Liver (tissue), 9 donors: ENCODE data around the gene NSUN4. TPM values are rescaled to one million over a fixed set of nuclear protein-coding genes. Genes with fewer than 3 reads are reported as not detected.

Experiments used
- DNase-seq: peaks from one replicate; pipeline ENCODE4 v3.0.0-alpha.2; 2017; ENCODE audit warnings: low spot score
- H3K27ac ChIP-seq, 2 donors: one replicate each; pipeline ENCODE4 v1.7.0; 2013; ENCODE audit warnings: inconsistent platforms in 2 of 2, low read length in 2 of 2, control low read depth in 1 of 2, low read depth in 1 of 2, mild to moderate bottlenecking in 1 of 2
- H3K27me3 ChIP-seq, 4 donors: one replicate each; pipeline versions ENCODE4 v1.6.1 to v1.7.0; 2013; ENCODE audit warnings: low read length in 3 of 4, inconsistent platforms in 1 of 4, mild to moderate bottlenecking in 1 of 4, moderate library complexity in 1 of 4; ENCODE audit not compliant: control insufficient read depth in 4 of 4, insufficient read depth in 4 of 4
- H3K36me3 ChIP-seq, 4 donors: one replicate each; pipeline versions ENCODE4 v1.6.1 to v1.7.0; 2013; ENCODE audit warnings: low read length in 3 of 4, mild to moderate bottlenecking in 3 of 4, low read depth in 1 of 4, moderate library complexity in 1 of 4; ENCODE audit not compliant: control insufficient read depth in 4 of 4, insufficient read depth in 3 of 4
- H3K4me1 ChIP-seq, 4 donors: one replicate each; pipeline versions ENCODE4 v1.6.1 to v1.7.0; 2013; ENCODE audit warnings: low read length in 3 of 4, mild to moderate bottlenecking in 3 of 4, moderate library complexity in 1 of 4; ENCODE audit not compliant: control insufficient read depth in 4 of 4, insufficient read depth in 4 of 4
- H3K4me3 ChIP-seq, 3 donors: one replicate each; pipeline versions ENCODE4 v1.6.1 to v1.7.0; 2013; ENCODE audit warnings: low read length in 3 of 3, control low read depth in 1 of 3, low read depth in 1 of 3, mild to moderate bottlenecking in 1 of 3
- H3K9ac ChIP-seq, 2 donors: one replicate each; pipeline ENCODE4 v1.7.0; 2013; ENCODE audit warnings: low read length in 2 of 2, mild to moderate bottlenecking in 2 of 2, moderate library complexity in 2 of 2, control low read depth in 1 of 2, low read depth in 1 of 2
- H3K9me3 ChIP-seq, 4 donors: one replicate each; pipeline versions ENCODE4 v1.6.1 to v1.7.0; 2013; ENCODE audit warnings: low read length in 3 of 4; ENCODE audit not compliant: control insufficient read depth in 4 of 4
- FOXA1 ChIP-seq: IDR thresholded peaks from 2 replicates; pipeline ENCODE4 v1.6.1; 2016; ENCODE audit warnings: antibody characterized with exemption
- FOXA2 ChIP-seq: IDR thresholded peaks from 2 replicates; pipeline ENCODE4 v1.6.1; 2016; ENCODE audit warnings: antibody characterized with exemption
- HNF4A ChIP-seq, 2 donors: conservative IDR thresholded peaks; 2 replicates each; pipeline ENCODE4 v1.6.1; 2016; ENCODE audit warnings: antibody characterized with exemption in 2 of 2, mild to moderate bottlenecking in 2 of 2
- NR2F2 ChIP-seq: IDR thresholded peaks from 2 replicates; pipeline ENCODE4 v1.6.1; 2016; ENCODE audit warnings: antibody characterized with exemption
- TAF1 ChIP-seq: conservative IDR thresholded peaks from 2 replicates; pipeline ENCODE4 v1.6.1; 2016; ENCODE audit warnings: antibody characterized with exemption, mild to moderate bottlenecking
- WGBS: extraction: QIAGEN DNeasy Blood & Tissue Kit; methylation state at CpG from one replicate; pipeline ENCODE4 v1.1.7; 2013; 5-methylcytosine and 5-hydroxymethylcytosine counted together
- polyA plus RNA-seq, 2 donors: library from polyadenylated mRNA; stranded (reverse) in 1 of 2; unstranded in 1 of 2; fragments of 200-250 nt in 1 of 2; fragments of >200 nt in 1 of 2; fragmentation: Nextera tagmentation in 1 of 2; extraction: Ambion mirVana in 1 of 2; gene quantifications; one replicate each; pipeline versions ENCODE4 v1.2.1 to v1.2.3, GENCODE V29; 2013 to 2015
- total RNA-seq, 2 donors: library from RNA; depleted of rRNA; stranded (reverse); fragments of >200 nt; gene quantifications; one replicate each; pipeline ENCODE4 v1.2.3, GENCODE V29; 2014
- TF ChIP-seq, protein P1 (sequence below): IDR thresholded peaks from 2 replicates; pipeline ENCODE4 v1.6.1; 2016; ENCODE audit warnings: antibody characterized with exemption, mild to moderate bottlenecking
- TF ChIP-seq, protein P2 (sequence below): IDR thresholded peaks from 2 replicates; pipeline ENCODE4 v1.6.1; 2016; ENCODE audit warnings: antibody characterized with exemption
- TF ChIP-seq, protein P3 (sequence below): IDR thresholded peaks from 2 replicates; pipeline ENCODE4 v1.6.1; 2016; ENCODE audit warnings: antibody characterized with exemption
- donor health status: healthy.
- donor health status: healthy.
- donor health status: healthy.
- donor health status: healthy.
- donor health status: healthy.

NSUN4 gene
- total and polyA plus RNA-seq, 4 donors, result 7.0 to 17.2 (median 12.0) TPM

DNA sequence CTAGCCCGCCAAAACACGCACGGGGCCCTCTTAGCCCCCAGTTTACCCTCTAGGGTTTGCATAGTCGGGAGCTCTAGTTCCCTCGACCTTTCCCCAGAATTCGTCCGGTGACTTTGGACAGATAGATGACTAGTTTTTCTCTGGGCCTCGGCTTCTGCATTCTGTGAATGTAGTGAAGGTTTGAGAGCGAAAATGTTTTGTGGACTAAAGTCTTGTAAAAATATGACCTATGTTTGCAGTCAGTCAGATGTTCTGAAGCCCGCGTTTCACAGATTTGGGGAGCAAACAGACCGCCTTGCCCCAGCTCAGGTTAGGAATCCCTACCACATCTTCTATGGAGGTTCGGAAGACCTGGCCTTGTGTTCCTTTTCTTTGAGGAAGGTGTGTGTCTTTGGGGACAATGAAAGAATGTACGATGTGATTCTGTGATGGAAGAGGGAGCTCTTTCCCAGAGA lies 36.7 kb upstream of the NSUN4 start:
- no peak for DNase-seq
- H3K4me3 ChIP-seq, result peak overlapping the region; percentile 87 to 97 (median 95)
- peak overlapping the region; percentile 95 to 96 for H3K27ac ChIP-seq
- H3K9me3 ChIP-seq, result no peaks in the 10 kb centered on the region
- peaks cover 0 to 3% (median 0%) of the 10 kb centered on the region in 4 donors for H3K36me3 ChIP-seq
- peak overlapping the region; percentile 29 to 91 for H3K9ac ChIP-seq
- under 1% methylated on average over 14 of the region's 14 CpGs for WGBS
- H3K4me1 ChIP-seq, result peaks cover 6 to 28% (median 20%) of the 10 kb centered on the region in 4 donors
- no peak for TF ChIP-seq TAF1
- H3K27me3 ChIP-seq, result no peaks in the 10 kb centered on the region

DNA sequence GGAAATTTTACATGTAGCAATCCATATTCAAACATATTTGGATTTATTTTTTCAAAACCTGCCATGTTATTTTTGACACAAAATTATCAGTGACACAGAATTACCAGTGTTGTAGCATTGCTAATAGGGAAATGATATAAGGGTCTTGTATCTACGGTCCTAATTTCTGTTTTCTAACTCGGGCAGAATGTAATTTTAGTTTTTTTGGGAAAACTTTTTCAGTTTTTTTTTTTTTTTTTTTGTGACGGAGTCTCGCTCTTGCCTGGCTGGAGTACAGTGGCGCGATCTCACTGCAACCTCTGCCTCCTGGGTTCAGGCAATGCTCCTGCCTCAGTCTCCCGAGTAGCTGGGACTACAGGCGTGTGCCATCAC lies 34.5 kb upstream of the NSUN4 start:
- H3K9me3 ChIP-seq, result no peaks in the 10 kb centered on the region
- H3K9ac ChIP-seq, result no peak overlapping the region
- H3K36me3 ChIP-seq, result peaks cover 7 to 16% (median 8%) of the 10 kb centered on the region in 4 donors
- WGBS, result 95% methylated on average over 8 of the region's 8 CpGs
- H3K4me3 ChIP-seq, result no peak overlapping the region
- no peak for DNase-seq
- H3K27ac ChIP-seq, result no peak overlapping the region
- no peaks in the 10 kb centered on the region for H3K27me3 ChIP-seq
- TF ChIP-seq, protein P1, sequence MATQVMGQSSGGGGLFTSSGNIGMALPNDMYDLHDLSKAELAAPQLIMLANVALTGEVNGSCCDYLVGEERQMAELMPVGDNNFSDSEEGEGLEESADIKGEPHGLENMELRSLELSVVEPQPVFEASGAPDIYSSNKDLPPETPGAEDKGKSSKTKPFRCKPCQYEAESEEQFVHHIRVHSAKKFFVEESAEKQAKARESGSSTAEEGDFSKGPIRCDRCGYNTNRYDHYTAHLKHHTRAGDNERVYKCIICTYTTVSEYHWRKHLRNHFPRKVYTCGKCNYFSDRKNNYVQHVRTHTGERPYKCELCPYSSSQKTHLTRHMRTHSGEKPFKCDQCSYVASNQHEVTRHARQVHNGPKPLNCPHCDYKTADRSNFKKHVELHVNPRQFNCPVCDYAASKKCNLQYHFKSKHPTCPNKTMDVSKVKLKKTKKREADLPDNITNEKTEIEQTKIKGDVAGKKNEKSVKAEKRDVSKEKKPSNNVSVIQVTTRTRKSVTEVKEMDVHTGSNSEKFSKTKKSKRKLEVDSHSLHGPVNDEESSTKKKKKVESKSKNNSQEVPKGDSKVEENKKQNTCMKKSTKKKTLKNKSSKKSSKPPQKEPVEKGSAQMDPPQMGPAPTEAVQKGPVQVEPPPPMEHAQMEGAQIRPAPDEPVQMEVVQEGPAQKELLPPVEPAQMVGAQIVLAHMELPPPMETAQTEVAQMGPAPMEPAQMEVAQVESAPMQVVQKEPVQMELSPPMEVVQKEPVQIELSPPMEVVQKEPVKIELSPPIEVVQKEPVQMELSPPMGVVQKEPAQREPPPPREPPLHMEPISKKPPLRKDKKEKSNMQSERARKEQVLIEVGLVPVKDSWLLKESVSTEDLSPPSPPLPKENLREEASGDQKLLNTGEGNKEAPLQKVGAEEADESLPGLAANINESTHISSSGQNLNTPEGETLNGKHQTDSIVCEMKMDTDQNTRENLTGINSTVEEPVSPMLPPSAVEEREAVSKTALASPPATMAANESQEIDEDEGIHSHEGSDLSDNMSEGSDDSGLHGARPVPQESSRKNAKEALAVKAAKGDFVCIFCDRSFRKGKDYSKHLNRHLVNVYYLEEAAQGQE, result no peak
- TF ChIP-seq, protein P2, sequence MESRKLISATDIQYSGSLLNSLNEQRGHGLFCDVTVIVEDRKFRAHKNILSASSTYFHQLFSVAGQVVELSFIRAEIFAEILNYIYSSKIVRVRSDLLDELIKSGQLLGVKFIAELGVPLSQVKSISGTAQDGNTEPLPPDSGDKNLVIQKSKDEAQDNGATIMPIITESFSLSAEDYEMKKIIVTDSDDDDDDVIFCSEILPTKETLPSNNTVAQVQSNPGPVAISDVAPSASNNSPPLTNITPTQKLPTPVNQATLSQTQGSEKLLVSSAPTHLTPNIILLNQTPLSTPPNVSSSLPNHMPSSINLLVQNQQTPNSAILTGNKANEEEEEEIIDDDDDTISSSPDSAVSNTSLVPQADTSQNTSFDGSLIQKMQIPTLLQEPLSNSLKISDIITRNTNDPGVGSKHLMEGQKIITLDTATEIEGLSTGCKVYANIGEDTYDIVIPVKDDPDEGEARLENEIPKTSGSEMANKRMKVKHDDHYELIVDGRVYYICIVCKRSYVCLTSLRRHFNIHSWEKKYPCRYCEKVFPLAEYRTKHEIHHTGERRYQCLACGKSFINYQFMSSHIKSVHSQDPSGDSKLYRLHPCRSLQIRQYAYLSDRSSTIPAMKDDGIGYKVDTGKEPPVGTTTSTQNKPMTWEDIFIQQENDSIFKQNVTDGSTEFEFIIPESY, result no peak
- peaks cover 4 to 19% (median 11%) of the 10 kb centered on the region in 4 donors for H3K4me1 ChIP-seq

DNA sequence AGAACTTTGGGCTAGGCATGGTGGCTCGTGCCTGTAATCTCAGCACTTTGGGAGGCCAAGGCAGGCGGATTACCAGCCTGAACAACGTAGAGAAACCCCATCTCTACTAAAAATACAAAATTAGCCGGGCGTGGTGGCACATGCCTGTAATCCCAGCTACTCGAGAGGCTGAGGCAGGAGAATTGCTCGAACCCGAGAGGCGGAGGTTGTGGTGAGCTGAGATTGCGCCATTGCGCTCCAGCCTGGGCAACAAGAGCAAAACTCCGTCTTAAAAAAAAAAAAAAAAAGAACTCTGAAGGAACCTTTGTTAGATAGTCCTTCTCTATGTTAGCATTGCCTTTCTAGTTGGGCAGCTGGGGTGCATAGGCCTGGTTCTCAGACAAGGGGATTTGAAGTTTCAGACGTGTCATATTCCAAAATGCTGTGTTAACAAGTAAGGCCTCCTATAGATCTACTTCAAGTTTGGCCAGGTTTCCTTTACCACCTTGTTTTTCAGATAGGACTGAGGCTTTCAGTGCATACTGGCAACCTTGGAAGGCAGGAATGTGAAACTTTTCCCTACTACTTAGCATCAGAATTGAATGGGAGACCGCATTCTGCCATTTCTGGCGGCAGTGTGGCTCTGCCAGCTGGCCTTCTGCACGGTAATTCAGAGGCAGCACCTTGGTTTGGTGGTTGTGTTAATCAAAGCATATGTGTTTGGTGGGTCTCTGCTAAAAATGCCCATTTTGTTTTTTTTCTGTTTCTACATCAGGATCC lies 31.0 kb upstream of the NSUN4 start:
- Histone ChIP-seq H3K4me1 (peaks cover under 1 to 8% (median 4%) of the 10 kb centered on the region in 4 donors), H3K36me3 (peaks cover 9 to 38% (median 23%) of the 10 kb centered on the region in 4 donors), H3K27ac (no peak overlapping the region), H3K27me3 (no peaks in the 10 kb centered on the region), H3K4me3 (no peak overlapping the region), H3K9ac (no peak overlapping the region), H3K9me3 (no peaks in the 10 kb centered on the region)
- no peak for DNase-seq
- no peak for TF ChIP-seq FOXA1
- TF ChIP-seq FOXA2, result no peak
- TF ChIP-seq, protein P3, sequence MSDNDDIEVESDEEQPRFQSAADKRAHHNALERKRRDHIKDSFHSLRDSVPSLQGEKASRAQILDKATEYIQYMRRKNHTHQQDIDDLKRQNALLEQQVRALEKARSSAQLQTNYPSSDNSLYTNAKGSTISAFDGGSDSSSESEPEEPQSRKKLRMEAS, result no peak
- TF ChIP-seq NR2F2, result no peak
- TF ChIP-seq TAF1, result no peak
- TF ChIP-seq HNF4A (conservative IDR thresholded peaks at IDR 0.05), result no peak
- TF ChIP-seq, protein P1, result no peak
- 92% methylated on average over 16 of the region's 16 CpGs for WGBS
